Stimulated activated CD8-positive, alpha-beta memory T cell treated with anti-CD3 and anti-CD28 coated beads, Interleukin-15, amount 100 ng/mL, for 1 hour (primary cell): ENCODE results near the gene REXO5.
"Not testable (repeated sequence)": the region's sequence is repeated elsewhere in the genome, so short reads cannot be mapped to it uniquely, and the experiment has no call there.

Source experiments
- DNase-seq: peaks from one replicate; pipeline ENCODE4 v3.0.0-alpha.2; 2020; ENCODE audit warnings: low read depth

The REXO5 gene

GRCh38 chr16:20806168-20807050 lies at the start of gene REXO5, which contains the start of gene ERI2:
TSS of gene REXO5 (plus strand) at chr16:20806527. CDS start at chr16:20806954, 427 bp downstream.
TSS of gene ERI2 (minus strand) at chr16:20806472. CDS start at chr16:20806430, 42 bp downstream.
- DNase-seq, result peak; percentile 43

GRCh38 chr16:20760346-20760745 lies 46.0 kb upstream of the REXO5 start:
- DNase-seq, result no peak

DNA sequence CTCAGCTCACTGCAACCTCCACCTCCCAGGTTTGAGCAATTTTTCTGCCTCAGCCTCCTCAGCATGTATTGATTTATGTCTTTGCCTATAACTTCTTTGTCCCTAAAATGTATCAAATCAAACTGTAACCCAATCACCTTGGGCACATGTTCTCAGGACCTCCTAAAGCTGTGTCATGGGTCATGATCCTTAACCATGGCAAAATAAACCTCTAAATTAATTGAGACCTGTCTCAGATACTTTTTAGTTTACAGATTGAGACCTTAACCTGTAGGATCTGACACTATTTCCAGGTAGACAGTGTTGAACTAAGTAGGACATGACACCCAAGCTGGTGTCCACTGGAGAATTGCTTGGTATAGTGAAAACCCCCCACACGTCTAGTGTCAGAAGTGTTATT lies 45.2 kb upstream of the REXO5 start:
- DNase-seq, result no peak

- no peak for DNase-seq
These were observed 43.8 kb upstream of the REXO5 start for GRCh38 chr16:20762404-20763123.

GRCh38 chr16:20763461-20764232 lies 42.7 kb upstream of the REXO5 start, which contains the start of gene ACSM3:
TSS of gene ACSM3 (plus strand) at chr16:20764014. CDS start at chr16:20770035, 6,021 bp downstream.
- peak; percentile 37 for DNase-seq

- not testable (repeated sequence) for DNase-seq
These were observed 41.9 kb upstream of the REXO5 start for GRCh38 chr16:20764448-20764847.

- DNase-seq, result no peak
These were observed 40.6 kb upstream of the REXO5 start for GRCh38 chr16:20765732-20766131.

- no peak for DNase-seq
These were observed 40.0 kb upstream of the REXO5 start for GRCh38 chr16:20766294-20766693.

- DNase-seq, result no peak
These were observed 38.8 kb upstream of the REXO5 start for GRCh38 chr16:20767577-20767976.

GRCh38 chr16:20768121-20768520 lies 38.2 kb upstream of the REXO5 start:
- no peak for DNase-seq

DNA sequence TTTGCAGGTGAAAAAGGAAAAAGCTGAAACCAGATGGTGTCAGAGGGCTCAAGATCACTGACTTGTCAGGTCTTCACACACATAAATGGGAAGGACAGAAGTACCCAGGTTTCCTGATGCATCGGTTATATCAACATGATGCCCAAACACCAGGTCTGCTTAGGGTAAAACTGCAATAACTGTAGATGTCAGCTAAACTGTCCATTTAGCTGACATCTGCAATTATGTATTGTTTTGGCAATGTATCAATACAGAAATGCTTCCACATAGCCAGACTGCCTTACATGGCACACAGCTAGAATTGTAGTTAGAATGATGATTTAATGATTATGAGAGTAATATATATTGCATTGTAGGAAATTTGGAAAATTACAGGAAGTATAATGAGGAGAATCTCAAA lies 37.5 kb upstream of the REXO5 start:
- no peak for DNase-seq

DNA sequence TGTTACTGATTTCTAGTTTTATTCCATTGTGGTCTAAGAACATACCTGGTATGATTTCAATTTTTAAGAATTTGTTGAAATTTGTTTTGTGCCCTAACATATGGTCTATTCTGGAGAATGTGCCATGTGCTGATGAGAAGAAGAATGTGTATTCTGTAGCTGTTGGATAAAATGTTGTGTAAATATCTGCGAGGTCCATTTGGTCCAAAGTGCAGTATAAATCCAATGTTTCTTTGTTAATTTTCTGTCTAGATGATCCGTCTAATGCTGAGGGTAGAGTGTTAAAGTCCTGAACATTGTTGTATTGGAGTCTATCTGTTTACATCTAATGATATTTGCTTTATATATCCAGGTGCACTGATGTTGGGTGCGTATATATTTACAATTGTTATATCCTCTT lies 32.6 kb upstream of the REXO5 start:
- DNase-seq, result no peak

DNA sequence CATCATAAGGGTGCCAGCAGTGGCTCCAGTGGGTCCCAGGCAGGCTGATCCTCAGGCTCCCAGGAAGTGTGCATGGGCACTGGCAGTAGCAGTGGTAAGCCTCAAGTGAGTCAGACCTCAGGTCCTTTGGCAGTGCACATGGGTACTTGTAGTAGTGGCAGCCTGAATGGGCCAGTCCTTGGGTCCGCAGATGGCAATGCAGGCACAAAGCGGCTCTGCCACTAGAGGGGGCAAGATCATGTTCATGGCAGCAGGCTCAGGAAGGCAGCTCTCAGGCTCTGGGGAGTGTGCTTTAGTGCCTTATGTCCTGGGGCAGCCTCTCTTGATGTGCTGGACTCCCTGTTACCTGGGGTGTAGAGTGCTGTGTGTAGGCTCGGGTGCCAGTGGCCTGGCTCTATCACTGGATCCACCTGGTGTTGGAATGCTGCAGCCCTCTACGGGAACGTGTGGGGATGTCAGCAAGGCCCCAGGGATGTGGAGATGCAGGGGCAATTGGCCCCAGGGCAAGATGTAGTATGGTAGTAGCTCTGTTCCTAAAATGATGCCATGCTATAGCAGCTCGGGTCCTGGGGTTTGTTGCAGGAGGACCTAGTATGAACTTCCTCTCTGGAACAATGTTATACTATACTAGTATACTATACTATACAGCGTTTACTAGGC lies 31.5 kb upstream of the REXO5 start:
- peak; percentile 16 for DNase-seq

GRCh38 chr16:20781697-20782096 lies 24.6 kb upstream of the REXO5 start:
- no peak for DNase-seq

- DNase-seq, result no peak
These were observed 23.9 kb upstream of the REXO5 start for GRCh38 chr16:20782470-20782869.

GRCh38 chr16:20784204-20784603 lies 22.1 kb upstream of the REXO5 start:
- no peak for DNase-seq

GRCh38 chr16:20789130-20789529 lies 17.2 kb upstream of the REXO5 start:
- DNase-seq, result no peak

GRCh38 chr16:20791923-20792612 lies 14.3 kb upstream of the REXO5 start:
- DNase-seq, result no peak

DNA sequence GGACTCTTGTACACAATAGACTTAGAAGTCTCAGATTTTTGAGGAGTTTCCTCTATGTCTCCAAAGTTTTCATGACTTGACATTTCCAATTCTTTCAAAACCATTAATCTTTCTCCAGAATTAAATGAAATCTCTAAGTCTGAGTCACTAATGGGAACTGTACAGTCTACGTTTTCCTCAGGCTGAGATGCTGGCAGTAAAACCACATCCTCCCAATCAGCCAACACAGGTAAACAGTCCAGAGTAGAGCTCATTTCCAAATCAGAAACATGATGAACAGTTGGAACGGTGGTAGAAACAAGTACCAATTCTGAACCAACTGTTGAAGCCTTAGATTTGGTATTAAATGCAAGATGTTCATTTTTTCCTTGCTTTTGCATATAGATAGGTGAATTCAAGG lies 8.0 kb upstream of the REXO5 start:
- no peak for DNase-seq

DNA sequence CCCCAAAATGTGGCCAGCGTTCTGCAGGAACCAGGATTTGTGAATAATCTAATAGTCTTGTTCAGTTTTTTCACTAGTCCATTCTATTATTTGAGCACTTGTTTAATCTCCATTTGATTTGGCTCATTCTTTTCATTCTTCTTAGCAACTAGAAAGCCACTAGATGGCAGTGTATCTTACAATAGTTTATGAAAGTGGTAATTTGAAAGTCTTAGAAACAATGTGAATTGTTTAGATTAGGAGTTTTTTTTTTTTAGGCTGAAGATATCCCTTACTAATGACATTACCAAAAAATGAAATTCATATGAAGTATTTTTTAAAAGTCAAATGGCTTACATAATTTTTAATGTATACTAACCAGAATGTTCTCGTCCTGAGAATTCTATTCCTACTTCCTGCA lies 6.7 kb upstream of the REXO5 start:
- DNase-seq, result no peak

- DNase-seq, result no peak
These were observed 5.0 kb upstream of the REXO5 start for GRCh38 chr16:20801278-20801677.
